HepG2 (cell line): ENCODE measurements around the gene MKRN1.

Experiments
- FOXK2 ChIP-seq: fragments of 450-650 bp; IDR thresholded peaks from 2 replicates; pipeline ENCODE4 v1.6.1; 2016
- ZNF580 ChIP-seq: IDR thresholded peaks from 2 replicates; pipeline ENCODE4 v1.6.1; 2016; ENCODE audit warnings: low read depth, borderline replicate concordance

GRCh38 chr7:140435252-140435895 is 43.9 kb downstream of the MKRN1 start:
- TF ChIP-seq FOXK2, result no peak
- TF ChIP-seq ZNF580 (CRISPR knock-in tag), result no peak
